ENCODE data around the gene MORC4. TPM values are rescaled to one million over a fixed set of nuclear protein-coding genes. Genes with fewer than 3 reads are reported as not detected.

Gene MORC4
- total RNA-seq, 2 experiments from 2014 or later: 7.7 to 9.4 TPM

- Mint-ChIP-seq H3K27me3 (no peaks in the 10 kb centered on the region), H3K36me3 (ENCODE audit: low read depth) (no peaks in the 10 kb centered on the region), H3K4me3 (no peak overlapping the region), H3K27ac (no peak overlapping the region), H3K9me3 (no peaks in the 10 kb centered on the region), H3K4me1 (no peaks in the 10 kb centered on the region)
- POLR2A ChIA-PET: no interaction called here
- no peak for DNase-seq
- CTCF ChIA-PET: no interaction called here
Measured at GRCh38 chrX:106948641-106949040, 51.4 kb downstream of the MORC4 start.

GRCh38 chrX:106946464-106946863 is 53.5 kb downstream of the MORC4 start:
- H3K27me3 Mint-ChIP-seq: no peaks in the 10 kb centered on the region
- DNase-seq: no peak
- H3K4me3 Mint-ChIP-seq: no peak overlapping the region
- CTCF ChIA-PET: no interaction called here
- H3K4me1 Mint-ChIP-seq: no peaks in the 10 kb centered on the region
- POLR2A ChIA-PET: no interaction called here
- peaks cover 3% of the 10 kb centered on the region for H3K36me3 Mint-ChIP-seq (ENCODE audit: low read depth)
- no peak overlapping the region for H3K27ac Mint-ChIP-seq
- H3K9me3 Mint-ChIP-seq: no peaks in the 10 kb centered on the region

- ChIA-PET POLR2A (no interaction called here), CTCF (no interaction called here)
- DNase-seq: no peak
- Mint-ChIP-seq H3K36me3 (ENCODE audit: low read depth) (peaks cover 3% of the 10 kb centered on the region), H3K4me1 (no peaks in the 10 kb centered on the region), H3K27ac (no peak overlapping the region), H3K9me3 (no peaks in the 10 kb centered on the region), H3K27me3 (no peaks in the 10 kb centered on the region), H3K4me3 (no peak overlapping the region)
Measured at GRCh38 chrX:106940068-106940467, 59.9 kb downstream of the MORC4 start.

GRCh38 chrX:106939566-106939965 is 60.4 kb downstream of the MORC4 start:
- Mint-ChIP-seq H3K27ac (no peak overlapping the region), H3K4me1 (no peaks in the 10 kb centered on the region), H3K36me3 (ENCODE audit: low read depth) (peaks cover 3% of the 10 kb centered on the region), H3K9me3 (no peaks in the 10 kb centered on the region), H3K27me3 (no peaks in the 10 kb centered on the region), H3K4me3 (no peak overlapping the region)
- DNase-seq: no peak
- CTCF ChIA-PET: no interaction called here
- POLR2A ChIA-PET: no interaction called here

- Mint-ChIP-seq H3K27me3 (no peaks in the 10 kb centered on the region), H3K27ac (no peak overlapping the region), H3K9me3 (no peaks in the 10 kb centered on the region), H3K4me3 (no peak overlapping the region), H3K4me1 (no peaks in the 10 kb centered on the region), H3K36me3 (ENCODE audit: low read depth) (no peaks in the 10 kb centered on the region)
- DNase-seq: no peak
- POLR2A ChIA-PET: no interaction called here
- CTCF ChIA-PET: interaction anchor here (0.6 kb wide), 1 partner anchor 90 kb away, joined by 3 read pairs; no protein-coding TSS in a partner anchor
Measured at GRCh38 chrX:106936246-106936645, 63.8 kb downstream of the MORC4 start.

GRCh38 chrX:106935175-106935574 is 64.8 kb downstream of the MORC4 start:
- ChIA-PET POLR2A (no interaction called here), CTCF (no interaction called here)
- no peaks in the 10 kb centered on the region for H3K4me1 Mint-ChIP-seq
- no peak overlapping the region for H3K27ac Mint-ChIP-seq
- H3K36me3 Mint-ChIP-seq (ENCODE audit: low read depth): no peaks in the 10 kb centered on the region
- no peak for DNase-seq
- H3K27me3 Mint-ChIP-seq: no peaks in the 10 kb centered on the region
- no peaks in the 10 kb centered on the region for H3K9me3 Mint-ChIP-seq
- H3K4me3 Mint-ChIP-seq: no peak overlapping the region

GRCh38 chrX:106933538-106933961 is 66.5 kb downstream of the MORC4 start:
- CTCF ChIA-PET: no interaction called here
- Mint-ChIP-seq H3K9me3 (no peaks in the 10 kb centered on the region), H3K4me1 (no peaks in the 10 kb centered on the region), H3K36me3 (ENCODE audit: low read depth) (no peaks in the 10 kb centered on the region), H3K4me3 (no peak overlapping the region), H3K27ac (no peak overlapping the region), H3K27me3 (no peaks in the 10 kb centered on the region)
- no peak for DNase-seq
- POLR2A ChIA-PET: no interaction called here

GRCh38 chrX:106932960-106933537 is 67.0 kb downstream of the MORC4 start:
- DNase-seq: no peak
- H3K4me3 Mint-ChIP-seq: no peak overlapping the region
- no peak overlapping the region for H3K27ac Mint-ChIP-seq
- no peaks in the 10 kb centered on the region for H3K27me3 Mint-ChIP-seq
- no peaks in the 10 kb centered on the region for H3K4me1 Mint-ChIP-seq
- no peaks in the 10 kb centered on the region for H3K36me3 Mint-ChIP-seq (ENCODE audit: low read depth)
- CTCF ChIA-PET: no interaction called here
- no peaks in the 10 kb centered on the region for H3K9me3 Mint-ChIP-seq
- POLR2A ChIA-PET: interaction anchor here (0.5 kb wide), 1 partner anchor 958 kb away, joined by 4 read pairs; no protein-coding TSS in a partner anchor

- POLR2A ChIA-PET: interaction anchor here (0.5 kb wide), 1 partner anchor 958 kb away, joined by 4 read pairs; no protein-coding TSS in a partner anchor
- CTCF ChIA-PET: interaction anchor here (1.2 kb wide), 1 partner anchor 9 kb away, joined by 3 read pairs; no protein-coding TSS in a partner anchor
- H3K27ac Mint-ChIP-seq: no peak overlapping the region
- no peaks in the 10 kb centered on the region for H3K27me3 Mint-ChIP-seq
- no peaks in the 10 kb centered on the region for H3K4me1 Mint-ChIP-seq
- H3K9me3 Mint-ChIP-seq: no peaks in the 10 kb centered on the region
- H3K36me3 Mint-ChIP-seq (ENCODE audit: low read depth): no peaks in the 10 kb centered on the region
- no peak for DNase-seq
- no peak overlapping the region for H3K4me3 Mint-ChIP-seq
Measured at GRCh38 chrX:106932492-106932923, 67.5 kb downstream of the MORC4 start.

- no peak overlapping the region for H3K27ac Mint-ChIP-seq
- no peaks in the 10 kb centered on the region for H3K36me3 Mint-ChIP-seq (ENCODE audit: low read depth)
- ChIA-PET CTCF (interaction anchor here (1.2 kb wide), 1 partner anchor 9 kb away, joined by 3 read pairs; no protein-coding TSS in a partner anchor), POLR2A (interaction anchor here (0.5 kb wide), 1 partner anchor 959 kb away, joined by 4 read pairs; no protein-coding TSS in a partner anchor)
- H3K4me1 Mint-ChIP-seq: no peaks in the 10 kb centered on the region
- no peak overlapping the region for H3K4me3 Mint-ChIP-seq
- H3K27me3 Mint-ChIP-seq: no peaks in the 10 kb centered on the region
- no peaks in the 10 kb centered on the region for H3K9me3 Mint-ChIP-seq
- DNase-seq: no peak
Measured at GRCh38 chrX:106931831-106932491, 68.1 kb downstream of the MORC4 start.

GRCh38 chrX:106928227-106928626 is 71.8 kb downstream of the MORC4 start:
- ChIA-PET POLR2A (no interaction called here), CTCF (interaction anchor here (0.7 kb wide), 1 partner anchor 492 kb away, joined by 3 read pairs; no protein-coding TSS in a partner anchor)
- Mint-ChIP-seq H3K27ac (no peak overlapping the region), H3K4me3 (no peak overlapping the region), H3K36me3 (ENCODE audit: low read depth) (no peaks in the 10 kb centered on the region), H3K9me3 (no peaks in the 10 kb centered on the region), H3K4me1 (no peaks in the 10 kb centered on the region), H3K27me3 (no peaks in the 10 kb centered on the region)
- no peak for DNase-seq

- Mint-ChIP-seq H3K36me3 (ENCODE audit: low read depth) (no peaks in the 10 kb centered on the region), H3K9me3 (no peaks in the 10 kb centered on the region), H3K4me1 (no peaks in the 10 kb centered on the region), H3K27ac (no peak overlapping the region), H3K4me3 (no peak overlapping the region), H3K27me3 (no peaks in the 10 kb centered on the region)
- no peak for DNase-seq
- CTCF ChIA-PET: interaction anchor here (0.7 kb wide), 1 partner anchor 492 kb away, joined by 3 read pairs; no protein-coding TSS in a partner anchor
- POLR2A ChIA-PET: no interaction called here
Measured at GRCh38 chrX:106927700-106928099, 72.3 kb downstream of the MORC4 start.

- H3K9me3 Mint-ChIP-seq: no peaks in the 10 kb centered on the region
- H3K4me3 Mint-ChIP-seq: no peak overlapping the region
- no peak overlapping the region for H3K27ac Mint-ChIP-seq
- H3K27me3 Mint-ChIP-seq: no peaks in the 10 kb centered on the region
- no peaks in the 10 kb centered on the region for H3K4me1 Mint-ChIP-seq
- POLR2A ChIA-PET: no interaction called here
- H3K36me3 Mint-ChIP-seq (ENCODE audit: low read depth): no peaks in the 10 kb centered on the region
- CTCF ChIA-PET: no interaction called here
- no peak for DNase-seq
Measured at GRCh38 chrX:106927023-106927422, 73.0 kb downstream of the MORC4 start.

Data from activated CD4-positive, alpha-beta T cell treated with anti-CD3 and anti-CD28 coated beads, Interleukin-2, amount 10 ng/mL, durations not matched to agents 7 days and 5 days (primary cell).